Suprapubic skin (tissue), 4 donors: ENCODE measurements around the gene B3GNT7.

Experiments used
- POLR2A ChIP-seq, 2 donors: fragments of 450-650 bp; IDR thresholded peaks; one replicate each; pipeline ENCODE4 v1.6.1; 2017; ENCODE audit warnings: antibody characterized with exemption in 2 of 2, mild to moderate bottlenecking in 2 of 2, moderate library complexity in 2 of 2
- POLR2AphosphoS5 ChIP-seq, 3 donors: sonication (generic); formaldehyde crosslinking; IDR thresholded peaks; one replicate each; pipeline ENCODE4 v1.6.1; 2017; ENCODE audit warnings: antibody characterized with exemption in 3 of 3
- TF ChIP-seq, protein P1 (sequence below), 2 donors: fragments of 200-600 bp in 1 of 2; fragments of 450-650 bp in 1 of 2; sonication (generic) in 1 of 2; IDR thresholded peaks; one replicate each; pipeline ENCODE4 v1.5.1; 2016 to 2019; ENCODE audit warnings: antibody characterized with exemption in 2 of 2, mild to moderate bottlenecking in 1 of 2, moderate library complexity in 1 of 2

DNA sequence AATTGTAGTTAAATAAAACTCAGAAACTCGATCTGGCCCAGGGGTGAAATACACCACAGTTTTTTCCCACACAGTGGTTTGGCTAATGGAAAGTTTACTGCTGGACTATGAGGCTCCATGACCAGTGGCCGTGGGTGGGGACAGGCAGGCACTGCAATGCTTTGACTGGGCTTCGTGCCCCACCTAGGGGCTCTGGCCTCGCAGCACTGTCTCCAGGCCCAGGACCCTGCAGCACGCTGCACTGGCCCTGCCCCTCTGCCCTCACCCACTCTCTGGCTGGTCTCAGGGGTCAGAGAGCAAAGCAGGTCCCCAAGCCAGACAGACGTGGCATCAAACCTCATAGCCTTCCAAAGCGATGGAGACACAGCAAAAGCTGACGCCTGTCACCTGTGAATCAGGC is 13.4 kb upstream of the B3GNT7 start:
- TF ChIP-seq POLR2A (IDR thresholded peaks at IDR 0.05) (no peak), POLR2AphosphoS5 (IDR thresholded peaks at IDR 0.05) (no peak)
- TF ChIP-seq, protein P1, sequence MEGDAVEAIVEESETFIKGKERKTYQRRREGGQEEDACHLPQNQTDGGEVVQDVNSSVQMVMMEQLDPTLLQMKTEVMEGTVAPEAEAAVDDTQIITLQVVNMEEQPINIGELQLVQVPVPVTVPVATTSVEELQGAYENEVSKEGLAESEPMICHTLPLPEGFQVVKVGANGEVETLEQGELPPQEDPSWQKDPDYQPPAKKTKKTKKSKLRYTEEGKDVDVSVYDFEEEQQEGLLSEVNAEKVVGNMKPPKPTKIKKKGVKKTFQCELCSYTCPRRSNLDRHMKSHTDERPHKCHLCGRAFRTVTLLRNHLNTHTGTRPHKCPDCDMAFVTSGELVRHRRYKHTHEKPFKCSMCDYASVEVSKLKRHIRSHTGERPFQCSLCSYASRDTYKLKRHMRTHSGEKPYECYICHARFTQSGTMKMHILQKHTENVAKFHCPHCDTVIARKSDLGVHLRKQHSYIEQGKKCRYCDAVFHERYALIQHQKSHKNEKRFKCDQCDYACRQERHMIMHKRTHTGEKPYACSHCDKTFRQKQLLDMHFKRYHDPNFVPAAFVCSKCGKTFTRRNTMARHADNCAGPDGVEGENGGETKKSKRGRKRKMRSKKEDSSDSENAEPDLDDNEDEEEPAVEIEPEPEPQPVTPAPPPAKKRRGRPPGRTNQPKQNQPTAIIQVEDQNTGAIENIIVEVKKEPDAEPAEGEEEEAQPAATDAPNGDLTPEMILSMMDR (IDR thresholded peaks at IDR 0.05), result no peak
